ENCODE data around the gene PADI3. TPM values are rescaled to one million over a fixed set of nuclear protein-coding genes. Genes with fewer than 3 reads are reported as not detected.

Gene PADI3
- total and polyA plus RNA-seq, 2 of the 8 experiments (the other 6 are each of a cell fraction or from before 2014, with no cell fraction given): 0.37 to 0.94 TPM

DNA sequence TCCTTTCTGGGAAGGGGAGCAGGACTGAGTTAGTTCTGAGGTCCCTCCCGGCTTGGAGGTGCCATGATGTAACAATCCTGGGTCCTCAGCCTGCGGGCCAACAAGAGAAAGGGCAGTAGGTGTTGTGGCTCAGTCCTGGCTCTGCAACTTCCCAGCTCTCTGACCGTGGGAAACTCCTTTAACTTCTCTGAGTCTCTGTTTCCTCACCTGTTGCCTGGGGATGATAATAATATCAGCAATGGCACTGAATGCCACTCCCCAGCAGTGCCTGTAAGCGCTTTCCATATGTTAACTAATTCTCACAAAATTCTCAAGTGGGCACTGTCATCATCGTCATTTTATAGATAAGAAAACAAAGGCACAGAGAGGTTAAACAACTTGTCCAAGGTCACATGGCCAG, 2.3 kb downstream of the PADI3 start (continued):
- TF ChIP-seq, protein P1, sequence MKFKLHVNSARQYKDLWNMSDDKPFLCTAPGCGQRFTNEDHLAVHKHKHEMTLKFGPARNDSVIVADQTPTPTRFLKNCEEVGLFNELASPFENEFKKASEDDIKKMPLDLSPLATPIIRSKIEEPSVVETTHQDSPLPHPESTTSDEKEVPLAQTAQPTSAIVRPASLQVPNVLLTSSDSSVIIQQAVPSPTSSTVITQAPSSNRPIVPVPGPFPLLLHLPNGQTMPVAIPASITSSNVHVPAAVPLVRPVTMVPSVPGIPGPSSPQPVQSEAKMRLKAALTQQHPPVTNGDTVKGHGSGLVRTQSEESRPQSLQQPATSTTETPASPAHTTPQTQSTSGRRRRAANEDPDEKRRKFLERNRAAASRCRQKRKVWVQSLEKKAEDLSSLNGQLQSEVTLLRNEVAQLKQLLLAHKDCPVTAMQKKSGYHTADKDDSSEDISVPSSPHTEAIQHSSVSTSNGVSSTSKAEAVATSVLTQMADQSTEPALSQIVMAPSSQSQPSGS (IDR thresholded peaks at IDR 0.05; ENCODE audit: low read length): no peak
- no peak for TF ChIP-seq TCF12 (IDR thresholded peaks at IDR 0.05; ENCODE audit: low read depth, low read length)
- no peak for TF ChIP-seq TEAD4 (IDR thresholded peaks at IDR 0.05; ENCODE audit: low read depth, low read length)
- TF ChIP-seq YY1 (IDR thresholded peaks at IDR 0.05; ENCODE audit: low read depth, low read length): no peak

Data from H1 (cell line).